Ramos (cell line): ENCODE measurements around the gene B9D1.

Source experiments
- in situ Hi-C: fragments of 300-500 bp; cut with MboI; formaldehyde crosslinking; loops from one replicate; pipeline ENCODE4 v1.14.3; 2022; ENCODE audit warnings: low sequenced_read_pairs; ENCODE audit not compliant: unreplicated experiment

Gene B9D1

GRCh38 chr17:19327031-19327783, 35.3 kb downstream of the B9D1 start:
- in situ Hi-C loops: no loop called here

DNA sequence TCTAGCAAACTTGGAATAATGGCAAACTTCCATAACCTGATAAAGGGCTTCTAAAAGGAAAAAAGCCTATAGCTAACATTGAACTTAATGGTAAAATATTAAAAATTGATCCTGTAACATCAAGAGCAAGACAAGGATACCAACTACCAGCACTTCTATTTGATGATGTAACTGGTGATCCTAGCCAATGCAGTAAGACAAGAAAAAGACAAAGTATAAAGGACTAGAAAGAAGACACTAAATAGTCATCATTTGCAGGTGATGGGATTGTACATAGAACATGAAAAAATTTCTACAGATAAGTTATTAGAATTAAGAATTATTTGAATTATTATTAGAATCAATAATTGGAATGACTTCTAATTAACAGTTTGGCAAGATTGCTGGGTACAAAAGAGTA, 37.0 kb downstream of the B9D1 start:
- in situ Hi-C loops: no loop called here

DNA sequence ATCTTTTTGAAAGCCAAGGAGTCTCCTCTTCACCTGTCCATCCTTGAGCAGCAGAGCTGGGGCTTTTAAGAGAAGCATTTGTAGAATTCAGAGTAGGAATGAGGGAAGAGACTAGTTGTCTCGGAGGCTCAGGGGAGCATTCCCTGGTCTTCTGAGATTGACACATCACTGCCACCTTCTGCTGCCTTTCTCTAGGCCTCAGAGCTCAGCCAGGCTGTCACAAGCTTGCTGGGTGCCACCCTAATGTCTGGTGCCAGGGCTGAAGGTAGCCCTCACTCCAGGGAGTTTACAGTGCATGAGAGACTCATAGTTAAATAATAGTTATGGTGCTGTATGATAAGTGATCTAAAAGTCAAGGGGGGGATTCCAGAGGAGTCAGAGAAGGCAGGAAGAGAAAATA, 39.7 kb downstream of the B9D1 start:
- in situ Hi-C loops: no loop called here

DNA sequence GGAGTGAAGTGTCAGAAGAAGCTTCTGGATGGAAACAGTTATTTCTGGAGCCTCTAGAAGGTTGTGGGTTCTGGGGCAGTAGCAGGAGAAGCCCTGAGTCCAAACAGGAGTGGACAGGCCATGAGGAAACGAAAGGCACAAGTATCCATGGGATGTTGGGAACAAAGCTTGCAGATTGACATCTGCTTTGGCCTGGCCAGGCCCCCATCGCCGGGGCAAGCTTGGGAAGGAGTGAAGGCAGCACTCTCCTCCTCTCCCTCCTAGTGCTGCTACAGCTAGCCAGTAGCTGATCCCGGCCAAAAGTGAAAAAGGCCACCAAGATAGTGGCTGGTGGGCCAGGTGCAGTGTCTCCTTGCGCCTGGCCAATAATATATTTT, 40.4 kb downstream of the B9D1 start:
- in situ Hi-C loops: no loop called here

DNA sequence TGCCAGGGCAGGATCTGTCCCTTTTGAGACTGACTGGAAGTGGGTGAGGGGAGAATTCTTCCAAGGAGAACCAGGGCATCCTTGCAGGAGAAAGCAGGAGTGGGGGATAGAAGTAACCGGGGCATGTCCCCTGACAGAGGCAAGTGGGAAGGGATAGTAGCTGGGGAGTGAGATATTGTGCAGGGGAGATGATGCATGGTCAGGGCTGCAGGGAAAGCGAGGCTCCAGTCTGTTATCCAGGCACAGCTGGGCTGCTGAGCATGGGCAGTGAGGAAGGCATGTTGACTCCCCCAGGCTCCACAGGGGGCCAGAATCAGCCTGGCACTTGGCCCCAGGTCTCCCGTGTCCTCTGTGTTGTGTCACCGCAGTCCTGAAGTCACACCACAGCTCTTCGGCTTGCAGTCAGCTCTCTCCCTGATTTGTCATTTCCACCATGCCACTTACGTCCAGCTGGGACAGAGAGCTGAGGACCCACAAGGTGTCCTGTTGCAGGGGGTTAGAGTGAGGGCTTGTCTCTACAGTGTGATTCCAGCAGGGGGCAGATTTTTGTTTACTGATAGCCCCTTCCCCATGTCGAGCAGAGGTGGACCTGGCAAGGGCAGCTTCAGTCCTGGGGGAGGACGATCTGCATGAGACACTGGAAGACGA, 40.9 kb downstream of the B9D1 start:
- in situ Hi-C loops: no loop called here

- in situ Hi-C loops: no loop called here
Measured at GRCh38 chr17:19320876-19321275, 41.6 kb downstream of the B9D1 start.

DNA sequence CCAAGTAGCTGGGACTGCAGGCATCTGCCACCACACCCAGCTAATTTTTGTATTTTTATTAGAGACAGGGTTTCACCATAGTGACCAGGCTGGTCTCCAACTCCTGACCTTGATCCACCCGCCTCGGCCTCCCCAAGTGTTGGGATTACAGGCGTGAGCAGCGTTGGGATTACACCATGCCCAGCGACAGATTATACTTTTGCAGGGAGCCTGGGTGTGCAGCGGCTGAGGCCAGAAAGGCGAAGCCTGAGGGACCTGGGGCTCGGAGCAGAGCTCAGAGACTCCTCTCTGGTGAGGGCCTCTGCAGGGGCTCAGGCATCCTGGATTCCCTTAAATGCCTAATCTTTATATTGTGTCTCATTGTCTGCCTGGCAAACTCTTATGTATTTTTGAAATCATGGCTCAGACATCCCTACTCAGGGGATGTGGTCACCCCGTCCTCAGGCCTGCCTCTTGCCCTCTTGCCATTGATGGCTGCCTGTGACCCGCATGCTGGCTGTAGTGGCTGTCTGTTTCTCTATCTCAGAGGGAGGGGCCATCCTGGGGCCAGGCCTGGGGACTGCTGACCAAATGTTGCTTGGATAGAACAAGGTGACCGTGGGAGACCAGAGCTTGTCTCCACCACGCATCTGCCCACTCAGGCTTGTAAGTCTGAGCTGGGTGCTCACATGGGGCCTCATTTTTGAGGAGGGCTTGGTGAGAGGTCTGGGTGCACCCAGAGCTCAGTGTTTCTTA, 42.6 kb downstream of the B9D1 start:
- in situ Hi-C loops: no loop called here

DNA sequence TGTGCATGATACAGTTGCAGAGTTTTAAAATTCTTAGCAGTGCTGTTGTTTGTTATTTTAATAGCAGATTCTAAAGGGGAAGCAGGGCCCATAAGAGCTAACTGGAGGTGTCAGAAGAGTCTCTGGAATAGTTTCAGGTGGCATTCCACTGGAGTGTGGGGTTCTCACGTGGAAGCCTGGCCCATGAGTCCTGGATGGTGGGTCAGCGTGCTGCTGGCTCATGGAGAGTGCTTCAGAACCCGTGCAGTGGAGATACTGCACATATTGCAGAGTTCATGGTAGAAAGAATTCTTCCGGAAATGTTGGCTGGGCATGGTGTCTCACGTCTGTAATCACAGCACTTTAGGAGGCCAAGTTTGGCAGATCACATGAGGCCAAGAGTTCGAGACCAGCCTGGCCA, 43.9 kb downstream of the B9D1 start:
- in situ Hi-C loops: no loop called here

- in situ Hi-C loops: no loop called here
Measured at GRCh38 chr17:19317359-19318095, 45.0 kb downstream of the B9D1 start.

- in situ Hi-C loops: no loop called here
Measured at GRCh38 chr17:19316761-19317358, 45.7 kb downstream of the B9D1 start.

DNA sequence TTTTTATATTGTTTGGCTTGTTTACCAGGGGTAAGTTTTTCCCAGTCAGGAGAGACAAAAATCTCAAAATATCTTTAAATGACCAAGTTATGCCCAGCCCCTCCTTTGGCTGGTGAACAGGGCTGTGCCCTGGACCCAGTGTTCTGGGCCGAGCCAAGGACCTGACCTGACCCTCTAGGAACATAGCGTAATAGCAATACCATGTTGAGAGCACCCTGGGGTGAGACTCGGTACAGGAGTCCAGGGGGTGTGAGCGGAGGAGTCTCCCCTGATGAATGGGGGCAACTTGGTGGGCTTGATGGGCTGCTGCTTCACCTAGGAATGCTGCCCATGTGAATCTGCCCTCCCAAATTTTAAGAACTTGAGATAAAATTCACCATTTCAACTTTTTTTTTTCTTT, 47.4 kb downstream of the B9D1 start:
- in situ Hi-C loops: no loop called here

GRCh38 chr17:19313746-19314651, 48.5 kb downstream of the B9D1 start:
- in situ Hi-C loops: no loop called here

DNA sequence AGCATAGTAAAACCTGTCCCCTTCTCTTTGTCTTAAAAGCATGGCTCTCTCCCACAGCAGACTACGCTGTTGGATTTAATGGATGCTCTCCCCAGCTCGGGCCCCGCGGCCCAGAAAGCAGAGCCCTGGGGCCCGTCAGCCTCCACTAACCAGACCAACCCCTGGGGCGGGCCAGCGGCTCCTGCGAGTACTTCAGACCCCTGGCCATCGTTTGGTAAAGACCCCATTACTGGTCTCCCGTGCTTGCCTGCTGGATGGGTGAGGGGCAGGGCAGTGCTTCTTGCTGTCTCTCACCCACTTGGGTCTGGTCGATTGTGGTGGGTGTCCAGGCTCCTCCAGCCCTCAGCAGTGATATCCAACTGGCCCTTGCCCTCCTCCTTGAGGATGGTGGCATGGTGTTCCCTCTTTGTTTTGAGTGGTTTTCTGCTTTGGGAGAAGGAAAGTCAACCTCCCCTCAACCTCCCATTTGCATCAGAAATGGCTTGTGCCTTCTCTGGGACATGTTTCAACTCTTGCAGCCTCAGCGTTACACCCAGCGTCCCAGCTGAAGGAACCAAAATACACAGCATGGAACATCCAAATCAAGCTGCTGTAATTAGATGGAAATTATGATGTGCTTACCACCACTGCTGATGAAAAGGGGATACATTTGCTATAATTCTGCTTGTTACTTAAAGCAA, 49.3 kb downstream of the B9D1 start:
- in situ Hi-C loops: no loop called here

GRCh38 chr17:19312406-19312805, 50.1 kb downstream of the B9D1 start:
- in situ Hi-C loops: no loop called here

DNA sequence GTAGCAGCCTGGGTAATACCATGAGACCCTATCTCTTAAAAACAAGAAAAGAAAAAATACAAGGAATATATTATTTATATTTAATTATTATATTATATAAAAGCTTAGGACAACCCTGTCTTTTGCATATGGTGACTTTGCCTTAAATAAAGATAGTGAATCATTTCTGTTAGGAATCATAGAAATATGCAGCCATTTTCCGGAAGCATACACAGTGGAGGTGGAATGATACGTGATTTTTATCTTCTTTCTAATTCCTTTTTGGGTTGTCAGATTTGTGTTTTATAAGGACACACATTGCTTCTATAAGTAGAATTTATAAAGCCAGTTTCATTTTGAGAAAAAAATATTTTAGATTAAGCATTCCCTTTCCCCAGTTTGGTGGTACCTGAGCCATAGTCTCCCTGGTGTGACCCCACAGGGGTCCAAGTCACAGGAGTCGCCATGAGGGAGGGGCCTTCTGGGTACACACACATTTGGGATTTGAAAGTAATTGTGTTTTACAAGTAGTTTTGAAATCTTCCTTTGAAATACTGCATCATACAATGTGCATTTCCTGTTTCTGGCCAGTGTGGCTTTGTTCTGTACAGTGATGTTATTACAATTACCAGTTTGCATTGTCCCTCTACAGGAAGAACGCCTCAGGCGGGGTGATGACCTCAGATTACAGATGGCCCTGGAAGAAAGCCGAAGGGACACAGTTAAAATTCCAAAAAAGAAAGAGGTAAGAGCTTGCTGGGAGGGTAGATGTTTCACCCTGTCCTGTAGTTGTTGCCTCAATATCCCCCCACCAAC, 50.9 kb downstream of the B9D1 start:
- in situ Hi-C loops: no loop called here

GRCh38 chr17:19311016-19311415, 51.5 kb downstream of the B9D1 start:
- in situ Hi-C loops: no loop called here

DNA sequence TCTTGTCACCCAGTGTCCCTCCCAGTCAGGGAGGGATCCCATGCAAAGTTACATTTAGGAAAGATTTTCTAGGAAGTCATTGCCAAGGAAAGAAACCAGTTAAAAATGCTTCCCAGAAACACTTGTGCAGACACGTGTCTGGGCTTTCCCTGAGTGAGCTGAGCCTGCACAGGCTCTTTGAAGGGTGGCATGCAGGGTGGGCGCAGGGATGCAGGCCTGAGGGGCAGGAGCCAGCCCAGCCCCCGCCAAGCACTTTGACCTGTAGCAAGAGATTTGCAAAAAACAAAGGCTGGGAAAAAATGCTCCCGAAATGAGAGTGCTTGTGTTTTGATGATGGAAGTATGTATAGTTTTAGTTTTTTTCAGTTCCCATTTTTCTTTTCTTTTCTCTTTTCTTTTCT, 52.4 kb downstream of the B9D1 start:
- in situ Hi-C loops: no loop called here

GRCh38 chr17:19309701-19310100, 52.8 kb downstream of the B9D1 start:
- in situ Hi-C loops: no loop called here
